ENCODE results near the gene OR8D4.
"Not testable (repeated sequence)": the region's sequence is repeated elsewhere in the genome, so short reads cannot be mapped to it uniquely, and the experiment has no call there.

Gene OR8D4

DNA sequence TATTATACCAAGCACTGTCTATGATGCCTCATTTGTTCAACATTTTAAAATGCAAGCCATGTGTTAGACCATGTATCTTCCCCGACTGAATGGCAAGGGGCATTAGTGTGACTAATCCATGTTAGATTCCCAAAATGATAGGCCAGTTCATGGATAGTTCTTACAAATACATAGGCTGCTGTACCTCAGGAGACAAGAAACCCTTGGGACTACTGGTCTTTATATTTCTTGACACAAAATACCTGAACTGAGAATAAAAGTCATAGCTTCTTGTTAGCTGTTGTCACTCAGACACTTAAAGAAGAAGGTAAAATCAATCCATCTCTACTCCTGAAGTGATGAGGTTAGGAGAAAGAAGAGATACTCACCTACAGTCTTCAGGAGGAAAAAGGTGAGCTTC, at the start of gene OR8D4:
OR8D4 (plus strand) TSS at position 301 of the 400 bp plus-strand sequence. CDS start 4,265 bp downstream, outside the sequence.
- no peak for DNase-seq (ENCODE audit: low read depth in 2 of 3, low spot score in 2 of 3)

DNA sequence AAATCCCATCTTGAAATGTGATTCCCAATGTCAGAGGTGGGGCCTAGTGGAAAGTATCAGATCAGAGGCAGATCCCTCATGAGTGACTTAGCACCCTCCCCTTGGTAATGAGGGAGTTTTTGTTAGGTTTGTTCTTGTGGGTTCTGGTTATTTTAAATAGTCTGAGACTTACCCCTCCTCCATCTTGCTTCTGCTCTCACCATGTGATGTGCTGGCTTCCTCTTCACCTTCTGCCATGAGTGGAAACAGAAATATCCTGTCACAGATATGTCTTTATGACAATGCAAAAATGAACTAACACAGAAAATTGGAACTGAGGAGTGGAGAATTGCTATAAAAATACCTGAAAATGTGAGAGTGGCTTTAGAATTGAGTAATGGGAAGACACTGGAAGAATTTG, 49.6 kb upstream of the OR8D4 start:
- DNase-seq (ENCODE audit: low read depth in 2 of 3, low spot score in 2 of 3): no peak

DNA sequence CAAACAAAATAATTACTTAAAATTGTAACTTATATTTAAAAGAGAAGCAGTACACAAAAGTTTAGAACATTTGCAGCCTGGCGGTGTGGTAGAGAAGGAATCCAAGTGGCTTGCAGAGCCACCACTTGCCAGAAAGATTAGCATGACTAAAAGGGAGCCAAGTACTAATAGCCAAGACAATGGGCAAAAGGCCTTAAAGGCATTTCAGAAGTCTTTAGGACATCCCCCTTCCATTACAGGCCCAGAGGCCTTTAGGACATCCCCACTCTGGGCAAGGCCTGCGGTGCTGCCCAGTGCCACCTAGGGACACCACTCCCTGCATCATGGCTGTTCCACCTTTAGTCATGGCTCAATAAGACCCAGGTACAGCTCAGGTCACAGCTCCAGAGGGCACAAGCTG, 48.9 kb upstream of the OR8D4 start:
- no peak for DNase-seq (ENCODE audit: low read depth in 2 of 3, low spot score in 2 of 3)

DNA sequence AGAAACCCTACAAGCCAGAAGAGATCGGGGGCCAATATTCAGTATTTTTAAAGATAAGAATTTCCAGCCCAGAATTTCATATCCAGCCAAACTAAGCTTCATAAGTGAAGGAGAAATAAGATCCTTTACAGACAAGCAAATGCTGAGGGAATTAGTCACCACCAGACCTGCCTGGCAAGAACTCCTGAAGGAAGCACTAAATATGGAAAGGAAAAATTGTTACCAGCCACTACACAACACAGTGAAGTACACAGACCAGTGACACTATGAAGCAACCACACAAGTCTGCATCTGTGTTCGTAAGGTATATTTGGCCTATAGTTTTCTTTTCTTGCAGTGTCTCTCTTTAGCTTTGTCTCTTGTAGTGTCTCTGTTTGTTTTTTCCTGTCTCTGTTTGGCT, 45.5 kb upstream of the OR8D4 start:
- DNase-seq (ENCODE audit: low read depth in 2 of 3, low spot score in 2 of 3): no peak

GRCh38 chr11:123859731-123860130, 42.2 kb upstream of the OR8D4 start:
- DNase-seq (ENCODE audit: low read depth in 2 of 3, low spot score in 2 of 3): no peak

DNA sequence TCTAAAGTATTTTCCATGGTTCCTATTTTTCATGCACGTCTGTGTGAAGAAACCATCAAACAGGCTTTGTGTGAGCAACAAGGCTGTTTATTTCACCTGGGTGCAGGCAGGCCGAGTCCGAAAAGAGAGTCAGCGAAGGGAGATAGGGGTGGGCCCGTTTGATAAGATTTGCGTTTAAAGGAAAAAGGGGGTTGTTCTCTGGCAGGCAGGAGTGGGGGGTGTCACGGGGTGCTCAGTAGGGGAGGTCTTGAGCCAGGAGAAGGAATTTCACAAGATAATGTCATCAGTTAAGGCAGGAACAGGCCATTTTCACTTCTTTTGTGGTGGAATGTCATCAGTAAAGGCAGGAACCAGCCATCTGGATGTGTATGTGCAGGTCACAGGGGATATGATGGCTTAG, 36.7 kb upstream of the OR8D4 start:
- not testable (repeated sequence) for DNase-seq (ENCODE audit: low read depth in 2 of 3, low spot score in 2 of 3)

DNA sequence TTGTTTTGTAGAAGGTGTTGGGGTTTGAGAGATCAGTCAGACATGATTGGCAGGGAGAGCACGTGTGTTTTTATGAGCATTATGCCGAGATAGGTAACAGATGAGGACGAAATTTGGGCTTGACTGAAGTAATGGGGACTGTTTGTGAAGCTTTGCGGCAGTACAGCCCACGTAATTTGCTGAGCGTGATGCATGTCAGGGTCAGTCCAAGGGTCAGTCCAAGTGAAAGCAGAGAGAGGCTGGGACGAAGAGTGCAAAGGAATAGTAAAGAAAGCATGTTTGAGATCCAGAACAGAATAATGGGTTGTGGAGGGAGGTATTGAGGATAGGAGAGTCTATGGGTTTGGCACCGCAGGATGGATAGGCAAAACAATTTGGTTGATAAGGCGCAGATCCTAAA, 34.2 kb upstream of the OR8D4 start:
- DNase-seq (ENCODE audit: low read depth in 2 of 3, low spot score in 2 of 3): not testable (repeated sequence)

DNA sequence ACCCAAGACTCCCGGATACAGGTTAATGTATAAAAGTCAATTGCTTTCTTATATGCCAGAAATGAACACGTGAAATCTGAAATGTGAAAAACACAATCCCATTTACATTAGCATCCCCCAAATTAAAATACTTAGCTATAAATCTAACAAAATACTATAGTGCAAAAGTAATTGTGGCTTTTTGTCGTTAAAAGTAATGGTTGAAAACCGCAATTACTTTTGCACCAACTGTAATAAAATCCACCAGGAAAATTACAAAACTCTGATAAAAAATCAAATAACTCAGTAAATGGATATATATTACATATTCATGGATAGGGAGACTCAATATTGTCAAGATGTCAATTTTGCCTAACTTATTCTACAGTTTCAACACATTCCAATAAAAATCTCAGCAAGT, 21.1 kb upstream of the OR8D4 start:
- no peak for DNase-seq (ENCODE audit: low read depth in 2 of 3, low spot score in 2 of 3)

GRCh38 chr11:123885570-123885969, 16.4 kb upstream of the OR8D4 start, which contains the start of gene TMEM225:
TMEM225 (minus strand) TSS chr11:123885670; CDS start chr11:123885425, 245 bp downstream.
- DNase-seq (ENCODE audit: low read depth in 2 of 3, low spot score in 2 of 3): no peak

- no peak for DNase-seq (ENCODE audit: low read depth in 2 of 3, low spot score in 2 of 3)
Observed at GRCh38 chr11:123892031-123892430, 9.9 kb upstream of the OR8D4 start.

DNA sequence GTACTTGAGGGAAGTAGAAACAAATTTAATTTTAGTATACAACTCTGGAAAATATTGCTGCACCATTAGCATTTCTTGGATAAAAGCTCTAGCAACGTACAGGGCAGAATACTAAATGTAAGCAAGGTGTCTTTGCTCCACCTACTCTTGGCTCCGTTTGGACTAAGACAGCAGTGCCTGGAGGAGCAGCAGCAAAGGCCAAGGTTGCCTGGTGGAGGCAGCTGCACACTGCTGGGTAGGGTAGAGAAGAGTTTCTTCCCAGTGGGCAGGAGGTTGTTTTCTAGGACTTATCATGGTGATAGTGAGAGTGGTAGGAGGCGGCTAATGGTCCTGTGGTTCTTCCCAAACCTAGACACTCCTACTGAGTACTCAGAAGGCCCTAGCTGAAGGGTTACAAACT, 2.2 kb upstream of the OR8D4 start:
- DNase-seq (ENCODE audit: low read depth in 2 of 3, low spot score in 2 of 3): no peak

GRCh38 chr11:123903932-123904331, 2.0 kb downstream of the OR8D4 start:
- no peak for DNase-seq (ENCODE audit: low read depth in 2 of 3, low spot score in 2 of 3)

GRCh38 chr11:123904932-123905331, 3.0 kb downstream of the OR8D4 start:
- DNase-seq (ENCODE audit: low read depth in 2 of 3, low spot score in 2 of 3): no peak

GRCh38 chr11:123905826-123906225, 3.9 kb downstream of the OR8D4 start:
- no peak for DNase-seq (ENCODE audit: low read depth in 2 of 3, low spot score in 2 of 3)

DNA sequence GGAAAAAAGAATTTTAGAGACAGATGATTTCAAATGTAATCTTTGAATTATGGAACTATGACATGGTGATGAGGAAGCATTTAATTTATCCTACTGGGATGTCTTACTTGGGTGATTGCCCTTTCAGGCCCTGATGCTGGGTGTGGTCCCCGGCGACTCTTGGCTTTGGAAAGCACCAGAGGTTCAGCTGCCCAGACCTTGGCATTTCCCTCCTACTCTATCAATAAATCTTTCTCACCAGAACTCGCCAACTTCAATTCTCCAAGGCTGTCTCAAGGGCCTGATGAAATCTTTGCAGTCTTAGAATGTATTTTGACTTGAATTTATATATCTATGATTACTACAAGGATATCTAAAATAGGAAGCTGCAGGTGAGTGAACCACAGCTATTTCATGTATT, 19.0 kb downstream of the OR8D4 start:
- no peak for DNase-seq (ENCODE audit: low read depth in 2 of 3, low spot score in 2 of 3)

- no peak for DNase-seq (ENCODE audit: low read depth in 2 of 3, low spot score in 2 of 3)
Observed at GRCh38 chr11:123924027-123924426, 22.1 kb downstream of the OR8D4 start.

GRCh38 chr11:123939317-123939716, 37.4 kb downstream of the OR8D4 start, which contains the start of gene OR4D5:
OR4D5 (plus strand) TSS chr11:123939617; CDS start chr11:123939617, 0 bp downstream.
- no peak for DNase-seq (ENCODE audit: low read depth in 2 of 3, low spot score in 2 of 3)

GRCh38 chr11:123942413-123942812, 40.4 kb downstream of the OR8D4 start:
- DNase-seq (ENCODE audit: low read depth in 2 of 3, low spot score in 2 of 3): no peak

- no peak for DNase-seq (ENCODE audit: low read depth in 2 of 3, low spot score in 2 of 3)
Observed at GRCh38 chr11:123943738-123944137, 41.8 kb downstream of the OR8D4 start, which contains the start of gene OR6T1. OR6T1 (minus strand) TSS chr11:123943838; CDS start chr11:123943838, 0 bp downstream.

GRCh38 chr11:123945132-123945531, 43.2 kb downstream of the OR8D4 start:
- DNase-seq (ENCODE audit: low read depth in 2 of 3, low spot score in 2 of 3): no peak

DNA sequence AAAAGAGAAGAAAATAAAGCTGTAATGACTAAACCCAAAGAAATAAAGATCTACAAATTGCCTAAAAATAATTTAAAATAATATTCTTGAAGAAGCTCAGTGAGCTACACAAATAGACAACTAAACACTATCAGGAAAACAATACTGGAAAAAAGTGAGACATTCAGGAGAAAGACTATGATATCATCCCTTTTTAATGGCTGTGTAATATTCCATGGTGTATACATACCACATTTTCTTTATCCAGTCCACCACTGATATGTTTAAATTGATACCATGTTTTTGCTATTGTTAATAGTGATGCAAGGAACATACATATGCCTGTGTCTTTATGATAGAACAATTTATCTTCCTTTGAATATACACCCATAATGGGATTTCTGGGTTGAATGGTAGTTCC, 54.8 kb downstream of the OR8D4 start:
- DNase-seq (ENCODE audit: low read depth in 2 of 3, low spot score in 2 of 3): no peak

All from activated CD8-positive, alpha-beta memory T cell treated with anti-CD3 and anti-CD28 coated beads for 48 hours (primary cell).